ENCODE results near the gene GRK3.

GRK3 gene

DNA sequence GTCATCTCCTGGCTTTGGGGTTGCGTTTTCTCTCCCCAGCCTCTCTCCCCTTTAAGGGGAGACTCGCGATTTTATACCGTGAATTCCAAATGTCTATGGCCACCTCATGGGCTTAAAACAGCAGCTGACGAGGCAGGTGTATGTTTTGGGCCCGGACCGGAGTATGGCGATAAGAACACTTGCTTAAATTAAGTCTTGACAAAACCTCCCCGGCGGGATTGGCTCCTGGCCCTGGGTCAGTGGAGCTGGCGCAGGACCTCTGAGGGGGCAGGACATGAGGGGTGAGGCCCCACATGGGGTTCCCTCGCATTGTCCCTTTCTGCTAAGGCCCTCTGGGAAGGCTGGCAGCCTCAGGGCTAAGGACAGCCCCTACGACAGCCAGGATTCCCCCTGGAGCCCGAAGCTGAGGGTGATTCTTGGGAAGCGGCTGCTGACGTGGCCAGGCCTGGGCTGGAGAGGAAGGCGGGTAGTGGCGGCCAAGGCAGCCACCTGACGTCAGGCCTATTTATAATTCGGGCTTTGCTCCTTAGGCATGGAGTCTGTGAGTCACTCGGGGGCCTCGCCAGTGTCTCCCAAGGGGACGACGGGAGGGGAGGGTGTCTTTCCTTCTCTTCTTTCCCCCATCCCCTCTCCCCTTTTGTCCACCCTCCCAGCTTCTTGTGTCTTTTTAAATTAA is 190.2 kb downstream of the GRK3 start:
- DNase-seq (ENCODE audit: low read depth in 3 of 3): no peak

DNA sequence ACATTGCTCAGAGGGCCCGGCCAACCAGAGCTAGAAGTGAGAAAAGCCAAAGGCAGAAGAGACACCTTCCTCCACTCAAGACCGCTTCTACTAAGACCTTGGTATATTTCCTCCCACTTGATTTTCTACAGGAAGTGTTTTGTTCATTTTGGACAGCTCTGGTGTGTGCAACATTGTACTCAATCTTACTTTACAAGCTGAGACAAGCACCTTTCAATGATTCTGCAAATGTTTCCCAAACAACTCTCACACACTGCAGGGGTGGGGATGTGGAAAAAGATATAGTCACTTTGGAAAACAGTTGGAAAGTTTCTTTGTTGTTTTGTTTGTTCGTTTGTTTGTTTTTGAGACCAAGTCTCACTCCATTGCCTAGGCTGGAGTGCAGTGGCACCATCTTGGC is 193.2 kb downstream of the GRK3 start:
- DNase-seq (ENCODE audit: low read depth in 3 of 3): no peak

DNA sequence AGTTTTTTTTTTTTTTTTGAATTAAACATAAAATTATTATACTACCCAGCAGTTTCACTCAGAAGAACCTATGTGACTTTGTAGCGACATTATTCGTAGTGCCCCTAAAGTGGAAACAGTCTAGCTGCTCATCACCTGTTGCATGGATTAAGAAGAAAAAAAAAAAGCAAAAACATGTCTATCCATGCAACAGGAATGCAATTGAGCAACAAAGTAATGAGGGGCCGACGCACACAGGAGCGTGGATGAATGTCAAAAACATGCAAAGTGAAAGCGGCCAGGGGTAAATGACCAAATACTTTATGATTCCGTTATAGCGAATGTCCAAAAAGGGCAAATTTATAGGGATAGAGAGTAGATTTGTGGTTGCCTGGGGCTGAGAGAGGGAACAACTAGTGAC is 193.8 kb downstream of the GRK3 start:
- DNase-seq (ENCODE audit: low read depth in 3 of 3): no peak

DNA sequence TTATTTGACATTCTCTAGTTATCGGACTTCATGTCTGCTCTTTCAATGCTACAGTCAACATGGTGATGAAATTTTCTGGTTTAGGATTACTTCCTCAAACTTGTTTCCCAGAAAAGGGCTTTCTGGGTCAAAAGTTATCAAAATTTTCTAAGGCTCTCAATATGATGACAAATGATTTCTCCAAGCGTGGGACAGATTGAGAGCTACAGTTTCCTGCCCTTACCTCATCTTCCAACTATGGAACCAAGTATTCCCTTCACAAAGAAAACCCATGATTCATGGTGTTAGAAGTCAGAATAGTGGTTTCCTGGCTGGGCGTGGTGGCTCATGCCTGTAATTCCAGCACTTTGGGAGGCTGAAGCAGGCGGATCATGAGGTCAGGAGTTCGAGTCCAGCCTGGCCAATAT is 195.4 kb downstream of the GRK3 start:
- DNase-seq (ENCODE audit: low read depth in 3 of 3): no peak

DNA sequence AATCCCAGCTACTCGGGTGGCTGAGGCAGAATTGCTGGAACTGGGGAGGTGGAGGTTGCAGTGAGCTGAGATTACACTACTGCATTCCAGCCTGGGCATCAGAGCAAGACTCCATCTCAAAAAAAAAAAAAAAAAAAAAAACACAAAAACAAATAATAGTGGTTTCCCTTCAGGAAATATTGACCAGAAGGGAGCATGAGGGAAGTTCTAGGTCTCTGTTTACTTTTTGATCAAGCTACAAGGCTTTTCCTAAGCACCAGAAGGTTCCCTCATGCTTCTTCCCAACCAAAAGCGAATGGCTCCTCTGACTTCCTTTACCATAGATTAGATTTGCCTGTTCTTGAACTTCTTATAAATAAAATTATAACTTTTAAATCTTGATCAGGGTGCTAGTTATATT is 195.8 kb downstream of the GRK3 start:
- DNase-seq (ENCODE audit: low read depth in 3 of 3): no peak

DNA sequence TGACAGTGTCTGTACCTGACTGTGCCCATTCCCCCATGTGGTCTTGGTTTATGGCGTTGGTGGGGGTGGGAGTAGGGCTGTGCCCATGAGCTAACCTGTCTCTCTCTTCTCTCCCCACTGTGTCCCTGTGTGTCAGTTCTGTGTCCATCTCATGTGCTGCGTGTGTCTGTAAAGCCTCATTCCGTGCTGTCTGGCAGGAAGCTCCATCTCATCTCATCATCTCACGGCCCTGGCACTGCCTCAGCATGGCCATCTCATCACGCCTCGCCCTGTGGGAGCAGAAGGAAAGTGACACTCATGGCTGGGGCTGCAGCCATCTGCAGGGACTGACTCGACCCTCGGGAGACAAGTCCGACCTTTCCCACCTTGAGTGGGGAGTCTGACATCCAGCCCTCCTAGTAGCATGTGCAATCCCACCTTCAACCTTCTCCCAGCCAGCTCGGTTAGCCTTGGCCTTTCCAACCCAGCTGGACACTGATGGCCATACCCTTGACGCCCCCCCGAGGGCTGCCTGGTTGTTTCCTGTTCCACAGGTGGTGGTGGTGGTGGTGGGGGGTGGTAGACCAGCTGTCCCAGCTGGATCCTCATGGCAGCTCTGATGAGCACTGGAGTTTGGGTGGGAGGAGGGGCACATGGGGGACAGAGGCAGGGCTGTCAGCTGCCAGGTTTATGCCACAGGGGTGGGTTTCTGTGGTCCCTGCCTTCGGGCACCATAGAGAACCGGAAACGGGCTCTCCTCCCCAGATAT is 196.5 kb downstream of the GRK3 start:
- no peak for DNase-seq (ENCODE audit: low read depth in 3 of 3)

DNA sequence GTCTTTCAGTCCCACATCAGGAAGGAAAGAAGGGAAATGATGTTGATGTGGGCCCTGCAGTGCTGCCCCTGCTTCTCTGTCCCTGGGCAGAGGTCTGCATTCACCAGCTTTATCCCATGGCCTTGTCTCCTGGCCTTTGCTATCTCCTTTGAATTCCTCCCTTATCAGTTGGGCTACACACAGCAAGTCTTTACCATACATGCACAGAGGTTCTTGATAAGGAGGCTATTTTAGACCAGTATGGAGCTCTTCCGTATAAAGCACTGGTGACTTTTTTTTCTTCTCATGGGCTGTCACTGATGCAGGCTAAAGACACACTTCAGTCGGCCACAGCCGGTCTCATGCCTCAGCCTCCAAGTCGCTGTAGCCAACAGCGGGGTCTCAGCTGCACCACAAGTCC is 197.7 kb downstream of the GRK3 start:
- no peak for DNase-seq (ENCODE audit: low read depth in 3 of 3)

DNA sequence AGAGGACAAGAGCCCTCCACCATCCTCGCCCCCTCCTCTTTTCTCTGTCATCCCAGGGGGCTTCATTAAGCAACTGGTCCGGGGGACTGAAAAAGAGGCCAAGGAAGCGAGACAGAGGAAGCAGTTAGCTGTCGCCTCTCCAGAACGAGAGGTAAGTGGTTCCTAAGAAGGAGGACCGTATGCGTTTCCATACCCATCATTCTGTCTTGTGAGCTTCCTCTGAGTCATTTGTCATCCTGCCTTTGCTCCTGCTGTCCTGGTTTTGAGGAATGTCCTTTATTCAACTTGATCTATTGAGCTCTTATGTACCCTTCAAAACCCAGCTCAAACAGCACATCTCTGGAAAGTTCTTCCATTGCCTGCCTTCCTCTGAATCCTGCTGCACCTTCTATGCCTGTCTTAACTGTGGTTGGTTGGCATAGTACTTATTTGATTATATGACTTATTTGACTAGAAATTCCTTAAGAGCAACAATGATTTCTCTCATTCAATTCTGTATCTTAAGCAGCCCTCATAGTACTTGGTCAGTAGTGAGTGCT is 198.8 kb downstream of the GRK3 start:
- no peak for DNase-seq (ENCODE audit: low read depth in 3 of 3)

DNA sequence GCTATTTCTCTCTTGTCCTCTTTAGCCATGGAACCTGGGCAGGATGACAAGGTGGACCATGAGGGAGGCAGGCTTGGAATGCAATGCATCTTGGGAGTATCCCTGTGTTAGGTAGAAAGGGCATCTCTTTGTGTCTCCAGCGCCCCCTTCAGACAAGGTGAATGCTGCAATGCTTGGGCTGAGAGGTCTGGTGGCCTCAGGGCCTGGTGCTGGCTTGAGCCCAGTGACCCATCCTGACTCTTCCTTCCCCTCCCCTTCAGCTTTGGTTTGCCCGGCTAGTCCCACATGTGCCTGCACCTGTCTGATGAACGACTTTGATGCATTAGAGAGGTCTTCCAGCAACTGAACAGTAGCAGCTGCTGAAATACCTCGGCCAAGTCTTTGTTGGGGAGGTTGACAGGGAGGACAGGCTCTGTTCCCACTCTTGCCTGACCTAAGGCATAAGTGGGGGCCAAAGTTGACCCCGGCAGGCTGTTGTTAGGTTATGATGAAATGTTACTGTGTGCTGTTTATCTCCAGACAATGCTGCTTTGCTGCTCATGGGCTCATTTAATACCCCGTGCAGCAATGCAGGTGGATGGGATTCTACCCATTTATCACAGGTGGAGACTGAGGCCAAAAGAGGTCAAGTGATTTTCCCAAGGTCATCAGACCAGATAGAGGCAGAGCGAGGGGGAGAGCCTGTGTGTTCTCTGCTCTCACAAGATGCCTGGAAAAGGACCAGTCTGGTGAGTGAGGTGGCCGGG is 200.0 kb downstream of the GRK3 start:
- DNase-seq (ENCODE audit: low read depth in 3 of 3): no peak

DNA sequence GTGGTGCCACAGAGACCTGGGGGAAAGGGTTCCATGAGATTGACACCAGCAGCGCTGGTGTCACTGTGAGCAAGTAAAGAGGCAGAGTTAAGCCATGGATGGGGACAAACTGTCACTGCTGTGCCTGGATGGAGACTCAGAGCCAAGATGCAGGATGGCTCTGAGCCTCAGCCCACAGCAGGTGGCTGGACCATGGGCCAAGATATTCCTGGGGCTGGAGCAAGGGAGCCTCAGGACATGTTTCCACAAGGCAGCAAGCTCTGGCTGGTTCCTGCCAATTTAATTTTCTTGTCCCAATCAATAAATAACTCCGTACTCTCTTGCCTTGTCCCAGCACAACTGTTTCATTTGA is 200.5 kb downstream of the GRK3 start:
- DNase-seq (ENCODE audit: low read depth in 3 of 3): no peak

DNA sequence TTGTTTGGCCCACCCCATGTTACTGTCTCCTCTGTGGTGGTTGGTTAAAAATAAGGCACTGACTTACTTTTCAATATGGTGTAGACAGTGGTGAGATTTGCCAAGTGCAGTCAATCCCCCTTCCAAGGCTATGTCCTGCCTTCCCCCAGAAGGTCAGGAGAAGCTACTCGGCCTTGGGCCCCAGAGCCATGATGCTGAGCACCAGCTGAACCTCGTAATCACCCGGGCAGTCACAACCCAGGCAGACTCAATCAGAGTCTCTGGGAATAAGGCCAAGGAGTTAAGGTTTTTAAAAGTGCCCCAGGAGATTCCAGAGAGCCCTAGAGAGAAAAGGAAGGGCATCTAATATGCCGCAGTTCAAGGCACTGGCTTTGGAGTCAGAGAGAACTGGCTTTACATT is 201.3 kb downstream of the GRK3 start:
- DNase-seq (ENCODE audit: low read depth in 3 of 3): no peak

DNA sequence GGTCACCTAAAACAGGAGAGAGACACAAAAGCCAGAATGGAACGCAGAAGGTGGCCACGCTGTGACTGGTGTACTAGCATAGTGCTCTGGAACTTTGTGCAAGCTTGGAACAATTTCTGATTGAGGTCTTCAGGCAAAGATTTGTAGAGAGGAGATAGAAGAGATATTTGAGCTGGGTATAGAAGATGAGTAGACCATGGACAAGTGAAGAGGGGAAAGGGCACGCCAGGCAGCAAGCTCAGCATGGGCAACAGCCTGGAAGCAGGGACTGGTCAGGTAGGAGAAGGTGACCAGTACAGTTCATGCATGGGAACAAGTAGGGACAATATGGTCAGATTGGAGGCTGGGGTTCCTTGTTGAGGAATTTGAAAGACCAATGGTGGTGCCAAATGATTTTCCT is 201.9 kb downstream of the GRK3 start:
- DNase-seq (ENCODE audit: low read depth in 3 of 3): no peak

DNA sequence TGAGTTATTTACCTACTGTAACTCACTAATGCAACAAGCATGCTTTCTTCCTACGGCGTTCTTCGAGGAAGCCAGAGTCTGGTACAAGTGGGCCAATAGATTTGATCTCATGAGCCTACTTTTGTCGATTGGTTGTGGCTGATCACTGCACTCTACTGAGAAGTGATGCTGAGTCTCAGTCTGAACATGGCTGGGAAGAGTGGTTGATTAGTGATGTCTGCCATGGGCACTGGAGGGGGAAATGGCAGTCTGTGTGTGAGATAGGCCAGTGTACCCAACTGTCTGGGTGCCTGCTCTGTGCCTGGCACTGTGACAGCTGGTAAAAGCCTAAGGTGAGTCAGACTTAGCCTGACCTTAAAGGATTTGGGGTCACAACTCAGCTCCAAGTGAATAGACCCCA is 205.9 kb downstream of the GRK3 start:
- DNase-seq (ENCODE audit: low read depth in 3 of 3): no peak

DNA sequence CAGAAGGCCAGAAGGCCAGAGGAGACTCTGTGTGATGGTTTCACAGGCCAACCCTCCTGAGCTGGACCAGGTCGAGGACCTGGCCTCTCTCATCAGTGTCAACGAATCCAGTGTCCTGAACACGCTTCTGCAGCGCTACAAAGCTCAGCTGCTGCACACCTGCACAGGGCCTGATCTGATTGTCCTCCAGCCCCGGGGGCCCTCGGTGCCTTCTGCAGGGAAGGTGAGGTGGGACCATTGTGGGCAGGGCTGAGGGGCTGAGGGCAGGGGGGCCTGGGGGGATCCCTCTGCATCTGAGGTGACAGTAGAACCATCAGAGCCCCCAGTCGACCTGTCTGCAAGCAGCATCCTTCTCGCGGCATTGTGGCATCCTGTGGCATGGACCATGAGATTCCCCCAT is 207.8 kb downstream of the GRK3 start:
- DNase-seq (ENCODE audit: low read depth in 3 of 3): no peak

DNA sequence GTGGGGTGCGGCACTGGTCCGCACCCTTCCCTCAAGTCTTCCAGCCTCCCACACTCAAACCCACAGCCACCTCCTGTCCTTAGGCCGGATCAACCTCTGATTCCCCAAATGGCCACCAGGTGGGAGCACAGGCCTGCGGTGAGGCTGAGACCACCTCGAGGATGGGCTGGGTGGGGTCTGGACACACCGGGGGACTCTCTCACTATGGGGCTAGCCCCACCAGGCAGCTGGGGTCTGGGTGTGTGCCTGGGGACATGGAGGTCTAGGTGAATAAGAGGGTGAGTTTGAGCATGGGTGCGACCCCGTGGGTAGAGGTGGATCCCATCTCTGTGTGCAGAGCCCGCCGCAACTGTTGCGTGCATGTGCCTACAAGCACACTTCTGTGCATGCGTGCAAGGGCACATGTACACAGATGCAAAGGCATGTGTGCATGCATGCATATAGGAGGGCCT is 210.1 kb downstream of the GRK3 start:
- DNase-seq (ENCODE audit: low read depth in 3 of 3): no peak

DNA sequence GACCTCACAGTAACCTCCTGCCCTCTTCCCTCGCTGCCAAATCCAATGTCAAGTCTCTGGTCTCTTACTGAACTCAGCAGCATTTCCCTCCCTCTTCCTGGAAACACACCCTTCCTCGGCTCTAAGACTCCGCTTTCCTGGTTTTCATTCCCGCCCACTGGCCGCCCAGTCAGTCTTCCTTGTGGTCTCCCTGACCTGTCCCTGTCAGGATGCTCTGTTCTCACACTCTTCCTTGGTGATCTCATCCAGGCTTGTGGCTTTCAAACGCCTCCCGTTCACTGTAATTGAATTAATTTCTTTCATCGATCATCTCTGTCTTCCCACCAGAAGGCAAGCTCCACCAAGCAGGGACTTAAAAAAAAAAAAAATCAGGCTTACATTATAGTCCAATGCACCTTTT is 211.1 kb downstream of the GRK3 start:
- no peak for DNase-seq (ENCODE audit: low read depth in 3 of 3)

DNA sequence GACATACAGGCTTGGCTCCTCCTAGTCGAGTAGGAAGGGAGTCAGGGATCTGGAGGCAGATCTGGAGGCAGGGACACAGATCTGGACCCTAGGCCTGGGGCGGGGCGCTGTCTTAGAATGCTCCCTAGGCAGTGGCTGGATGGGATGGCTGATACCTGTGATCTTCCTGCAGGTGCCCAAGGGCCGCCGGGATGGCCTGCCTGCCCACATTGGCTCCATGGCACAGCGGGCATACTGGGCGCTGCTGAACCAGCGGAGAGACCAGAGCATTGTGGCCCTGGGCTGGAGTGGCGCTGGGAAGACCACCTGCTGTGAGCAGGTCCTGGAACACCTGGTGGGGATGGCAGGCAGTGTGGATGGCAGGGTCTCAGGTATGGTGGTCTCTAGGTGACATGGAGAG is 212.9 kb downstream of the GRK3 start:
- DNase-seq (ENCODE audit: low read depth in 3 of 3): no peak

DNA sequence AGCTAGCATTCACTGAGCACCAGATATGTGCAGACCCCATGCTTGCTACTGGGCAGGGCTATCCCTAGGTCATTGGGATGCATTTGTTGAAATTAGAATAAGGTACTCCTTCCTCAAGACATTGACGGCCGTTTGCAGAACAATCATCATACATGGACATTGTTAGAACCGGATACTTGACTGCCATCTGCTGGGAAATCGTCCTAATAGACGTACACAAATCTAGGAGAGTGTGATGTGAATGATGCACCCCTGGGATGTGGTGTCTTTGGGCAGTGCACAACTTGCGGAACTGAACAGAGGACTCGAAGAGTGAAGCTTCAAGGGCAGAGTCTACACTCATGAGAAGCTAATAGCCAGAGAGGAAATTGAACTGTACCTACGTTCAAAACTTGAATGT is 213.4 kb downstream of the GRK3 start:
- no peak for DNase-seq (ENCODE audit: low read depth in 3 of 3)

All from stimulated activated CD4-positive, alpha-beta T cell treated with anti-CD3 and anti-CD28 coated beads, TNF-alpha, amount 100 ng/mL, for 4 hours (primary cell).